Measurements from ENCODE around the gene CSNK1E.

CSNK1E gene

GRCh38 chr22:38310518-38311322 is 6.5 kb downstream of the CSNK1E start:
- Histone ChIP-seq H3K36me3 (ENCODE audit: control insufficient read depth, insufficient read depth, low read length) (peaks cover 23% of the 10 kb centered on the region), H3K4me3 (replicated peaks; ENCODE audit: low read depth, low read length) (no peak overlapping the region), H3K27me3 (replicated peaks; ENCODE audit: control insufficient read depth, insufficient read depth, low read length) (no peaks in the 10 kb centered on the region)
- no peak for DNase-seq (ENCODE audit: extremely low read depth, insufficient read length)
- TF ChIP-seq CTCF (IDR thresholded peaks at IDR 0.05; ENCODE audit: insufficient read depth, low read length, poor library complexity, severe bottlenecking), result no peak

- no peak for TF ChIP-seq CTCF (IDR thresholded peaks at IDR 0.05; ENCODE audit: insufficient read depth, low read length, poor library complexity, severe bottlenecking)
- DNase-seq (ENCODE audit: extremely low read depth, insufficient read length), result no peak
- Histone ChIP-seq H3K4me3 (replicated peaks; ENCODE audit: low read depth, low read length) (no peak overlapping the region), H3K27me3 (replicated peaks; ENCODE audit: control insufficient read depth, insufficient read depth, low read length) (no peaks in the 10 kb centered on the region), H3K36me3 (ENCODE audit: control insufficient read depth, insufficient read depth, low read length) (peaks cover 23% of the 10 kb centered on the region)
These were observed 7.4 kb downstream of the CSNK1E start for GRCh38 chr22:38309614-38310517.

- H3K4me3 ChIP-seq (replicated peaks; ENCODE audit: low read depth, low read length), result no peak overlapping the region
These were observed 8.3 kb downstream of the CSNK1E start for GRCh38 chr22:38308791-38309498.

DNA sequence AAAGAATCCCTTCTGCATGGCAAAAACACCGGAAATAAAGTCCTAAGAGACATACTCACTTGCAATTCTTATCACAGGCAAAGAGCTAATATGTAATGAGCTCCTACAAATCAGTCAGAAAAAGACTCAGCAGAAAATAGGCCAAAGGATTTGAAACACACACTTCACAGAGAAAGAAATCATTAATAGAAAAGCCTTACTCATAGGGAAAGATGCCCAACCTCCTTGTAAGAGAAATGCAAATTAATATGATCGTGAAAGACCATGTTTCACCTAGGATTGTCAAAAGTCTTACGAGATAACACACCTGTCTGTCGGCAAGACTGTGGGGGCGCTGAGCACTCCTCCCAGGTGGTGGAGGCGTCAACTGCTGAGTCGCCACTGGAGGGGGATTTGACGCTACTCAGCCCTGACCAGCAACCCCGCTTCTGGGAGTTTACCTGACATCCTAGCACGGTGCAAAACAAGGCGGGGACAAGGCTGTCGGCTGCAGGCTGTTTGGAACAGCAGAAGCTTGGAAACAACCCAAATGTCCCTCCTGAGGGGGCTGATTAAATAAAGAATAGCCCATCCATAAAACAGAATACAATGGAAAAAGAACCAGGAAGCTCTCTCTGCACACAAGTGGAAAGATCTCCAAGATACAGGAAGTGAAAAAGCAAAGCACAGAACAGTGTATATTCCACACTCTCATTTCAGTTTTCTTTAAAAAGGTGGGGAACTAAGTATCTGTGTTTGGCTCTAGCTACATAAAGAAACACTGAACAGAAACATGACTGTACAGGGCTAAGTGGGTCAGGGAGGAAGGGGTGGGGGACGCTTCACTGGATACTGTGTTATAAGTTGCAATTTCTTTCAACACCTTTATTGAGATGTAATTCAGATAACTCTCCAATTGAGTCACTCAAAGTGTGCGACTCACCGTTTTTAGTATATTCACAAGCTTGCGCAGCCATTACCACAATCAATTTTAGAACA is 11.5 kb downstream of the CSNK1E start:
- peak; percentile 39 for TF ChIP-seq CTCF (IDR thresholded peaks at IDR 0.05; ENCODE audit: insufficient read depth, low read length, poor library complexity, severe bottlenecking)
- no peaks in the 10 kb centered on the region for H3K27me3 ChIP-seq (replicated peaks; ENCODE audit: control insufficient read depth, insufficient read depth, low read length)
- peaks cover 25% of the 10 kb centered on the region for H3K36me3 ChIP-seq (ENCODE audit: control insufficient read depth, insufficient read depth, low read length)
- peak overlapping the region; percentile 31 for H3K4me3 ChIP-seq (replicated peaks; ENCODE audit: low read depth, low read length)
- DNase-seq (ENCODE audit: extremely low read depth, insufficient read length), result peak; percentile 82

More at GRCh38 chr22:38308791-38309498, 8.3 kb downstream of the CSNK1E start:
- TF ChIP-seq CTCF (IDR thresholded peaks at IDR 0.05; ENCODE audit: insufficient read depth, low read length, poor library complexity, severe bottlenecking), result no peak
- peaks cover 25% of the 10 kb centered on the region for H3K36me3 ChIP-seq (ENCODE audit: control insufficient read depth, insufficient read depth, low read length)
- no peaks in the 10 kb centered on the region for H3K27me3 ChIP-seq (replicated peaks; ENCODE audit: control insufficient read depth, insufficient read depth, low read length)
- DNase-seq (ENCODE audit: extremely low read depth, insufficient read length), result no peak

- Histone ChIP-seq H3K27me3 (replicated peaks; ENCODE audit: control insufficient read depth, insufficient read depth, low read length) (no peaks in the 10 kb centered on the region), H3K36me3 (ENCODE audit: control insufficient read depth, insufficient read depth, low read length) (peaks cover 29% of the 10 kb centered on the region), H3K4me3 (replicated peaks; ENCODE audit: low read depth, low read length) (no peak overlapping the region)
- no peak for DNase-seq (ENCODE audit: extremely low read depth, insufficient read length)
- TF ChIP-seq CTCF (IDR thresholded peaks at IDR 0.05; ENCODE audit: insufficient read depth, low read length, poor library complexity, severe bottlenecking), result no peak
These were observed 12.7 kb downstream of the CSNK1E start for GRCh38 chr22:38304526-38304925.
